HL-60 (cell line): ENCODE data around the gene DSCAML1.

Experiments
- GABPA ChIP-seq: IDR thresholded peaks from 2 replicates; pipeline ENCODE4 v1.6.1; 2012; ENCODE audit warnings: low read depth
- POLR2AphosphoS5 ChIP-seq: IDR thresholded peaks from 2 replicates; pipeline ENCODE4 v1.6.1; 2012; ENCODE audit warnings: low read depth
- TF ChIP-seq, protein P1 (sequence below): IDR thresholded peaks from one replicate; pipeline ENCODE4 v1.5.1; 2011; ENCODE audit warnings: low read length, control low read depth, inconsistent platforms; ENCODE audit not compliant: insufficient read depth
- TF ChIP-seq, protein P2 (sequence below): IDR thresholded peaks from 2 replicates; pipeline ENCODE4 v1.6.1; 2012; ENCODE audit warnings: low read depth; ENCODE audit not compliant: insufficient replicate concordance

GRCh38 chr11:117610045-117610444, 187.0 kb downstream of the DSCAML1 start:
- TF ChIP-seq GABPA, result no peak
- TF ChIP-seq, protein P1, sequence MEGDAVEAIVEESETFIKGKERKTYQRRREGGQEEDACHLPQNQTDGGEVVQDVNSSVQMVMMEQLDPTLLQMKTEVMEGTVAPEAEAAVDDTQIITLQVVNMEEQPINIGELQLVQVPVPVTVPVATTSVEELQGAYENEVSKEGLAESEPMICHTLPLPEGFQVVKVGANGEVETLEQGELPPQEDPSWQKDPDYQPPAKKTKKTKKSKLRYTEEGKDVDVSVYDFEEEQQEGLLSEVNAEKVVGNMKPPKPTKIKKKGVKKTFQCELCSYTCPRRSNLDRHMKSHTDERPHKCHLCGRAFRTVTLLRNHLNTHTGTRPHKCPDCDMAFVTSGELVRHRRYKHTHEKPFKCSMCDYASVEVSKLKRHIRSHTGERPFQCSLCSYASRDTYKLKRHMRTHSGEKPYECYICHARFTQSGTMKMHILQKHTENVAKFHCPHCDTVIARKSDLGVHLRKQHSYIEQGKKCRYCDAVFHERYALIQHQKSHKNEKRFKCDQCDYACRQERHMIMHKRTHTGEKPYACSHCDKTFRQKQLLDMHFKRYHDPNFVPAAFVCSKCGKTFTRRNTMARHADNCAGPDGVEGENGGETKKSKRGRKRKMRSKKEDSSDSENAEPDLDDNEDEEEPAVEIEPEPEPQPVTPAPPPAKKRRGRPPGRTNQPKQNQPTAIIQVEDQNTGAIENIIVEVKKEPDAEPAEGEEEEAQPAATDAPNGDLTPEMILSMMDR, result no peak
- TF ChIP-seq, protein P2, sequence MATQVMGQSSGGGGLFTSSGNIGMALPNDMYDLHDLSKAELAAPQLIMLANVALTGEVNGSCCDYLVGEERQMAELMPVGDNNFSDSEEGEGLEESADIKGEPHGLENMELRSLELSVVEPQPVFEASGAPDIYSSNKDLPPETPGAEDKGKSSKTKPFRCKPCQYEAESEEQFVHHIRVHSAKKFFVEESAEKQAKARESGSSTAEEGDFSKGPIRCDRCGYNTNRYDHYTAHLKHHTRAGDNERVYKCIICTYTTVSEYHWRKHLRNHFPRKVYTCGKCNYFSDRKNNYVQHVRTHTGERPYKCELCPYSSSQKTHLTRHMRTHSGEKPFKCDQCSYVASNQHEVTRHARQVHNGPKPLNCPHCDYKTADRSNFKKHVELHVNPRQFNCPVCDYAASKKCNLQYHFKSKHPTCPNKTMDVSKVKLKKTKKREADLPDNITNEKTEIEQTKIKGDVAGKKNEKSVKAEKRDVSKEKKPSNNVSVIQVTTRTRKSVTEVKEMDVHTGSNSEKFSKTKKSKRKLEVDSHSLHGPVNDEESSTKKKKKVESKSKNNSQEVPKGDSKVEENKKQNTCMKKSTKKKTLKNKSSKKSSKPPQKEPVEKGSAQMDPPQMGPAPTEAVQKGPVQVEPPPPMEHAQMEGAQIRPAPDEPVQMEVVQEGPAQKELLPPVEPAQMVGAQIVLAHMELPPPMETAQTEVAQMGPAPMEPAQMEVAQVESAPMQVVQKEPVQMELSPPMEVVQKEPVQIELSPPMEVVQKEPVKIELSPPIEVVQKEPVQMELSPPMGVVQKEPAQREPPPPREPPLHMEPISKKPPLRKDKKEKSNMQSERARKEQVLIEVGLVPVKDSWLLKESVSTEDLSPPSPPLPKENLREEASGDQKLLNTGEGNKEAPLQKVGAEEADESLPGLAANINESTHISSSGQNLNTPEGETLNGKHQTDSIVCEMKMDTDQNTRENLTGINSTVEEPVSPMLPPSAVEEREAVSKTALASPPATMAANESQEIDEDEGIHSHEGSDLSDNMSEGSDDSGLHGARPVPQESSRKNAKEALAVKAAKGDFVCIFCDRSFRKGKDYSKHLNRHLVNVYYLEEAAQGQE, result no peak
- TF ChIP-seq POLR2AphosphoS5, result no peak
